ENCODE results near the gene RBM39. TPM values are rescaled to one million over a fixed set of nuclear protein-coding genes. Genes with fewer than 3 reads are reported as not detected.
"Not testable (repeated sequence)": the region's sequence is repeated elsewhere in the genome, so short reads cannot be mapped to it uniquely, and the experiment has no call there.

Gene RBM39
- total and polyA plus RNA-seq, 12 donors = 98.8 to 412 (median 124) TPM

DNA sequence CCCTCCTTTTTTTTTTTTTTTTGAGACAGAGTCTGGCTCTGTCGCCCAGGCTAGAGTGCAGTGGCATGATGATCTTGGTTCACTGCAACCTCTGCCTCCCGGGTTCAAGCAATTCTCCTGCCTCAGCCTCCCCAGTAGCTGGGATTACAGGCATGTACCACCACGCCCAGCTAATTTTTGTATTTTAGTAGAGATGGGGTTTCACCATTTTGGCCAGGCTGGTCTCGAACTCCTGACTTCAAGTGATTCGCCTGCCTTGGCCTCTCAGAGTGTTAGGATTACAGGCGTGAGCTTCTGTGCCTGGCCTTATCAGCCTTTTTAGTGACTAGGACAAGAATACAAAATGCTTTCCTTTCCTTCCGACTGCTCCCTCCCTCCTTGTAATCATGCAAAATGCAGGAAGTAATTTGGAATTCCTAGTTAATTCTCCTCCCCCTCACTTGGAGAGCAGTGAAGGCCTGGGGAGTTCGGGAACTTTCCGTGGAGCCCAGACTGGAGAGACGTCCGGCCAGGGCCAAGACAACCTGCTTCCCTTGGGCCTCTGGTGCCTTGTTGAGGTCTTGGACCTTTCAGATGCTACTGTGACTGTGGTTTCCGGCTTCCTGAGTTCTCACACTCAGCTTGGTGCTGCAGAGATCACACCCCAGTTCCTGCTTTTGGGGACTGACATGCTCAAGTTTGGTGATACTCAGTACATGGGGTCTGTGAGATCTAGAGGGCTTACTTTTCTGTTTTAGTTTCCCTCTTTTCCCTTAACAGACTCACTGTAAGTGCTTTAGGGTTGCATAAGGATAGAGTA, 25.8 kb upstream of the RBM39 start:
- H3K4me3 ChIP-seq = peak overlapping the region in 2 of 10 donors; percentile 11 to 25
- peak; percentile 64 to 85 for DNase-seq
- peaks cover 12 to 56% (median 49%) of the 10 kb centered on the region in 9 donors for H3K4me1 ChIP-seq
- 53 to 63% methylated on average over 12 of the region's 12 CpGs for WGBS, 2 donors
- H3K27me3 ChIP-seq = no peaks in the 10 kb centered on the region
- intact Hi-C loops (cut with DNase I) = loop anchor here in 2 of 10 donors (2.0 kb wide), 1 partner anchor 25 kb away; the partner anchor contains the start of gene RBM39 (in 2 of the 2)
- no peaks in the 10 kb centered on the region for H3K36me3 ChIP-seq
- H3K27ac ChIP-seq = peak overlapping the region; percentile 82 to 95 (median 92)
- H3K9me3 ChIP-seq = no peaks in the 10 kb centered on the region
- peak; percentile 8 to 72 (median 56) for ATAC-seq
- TF ChIP-seq, protein P1, sequence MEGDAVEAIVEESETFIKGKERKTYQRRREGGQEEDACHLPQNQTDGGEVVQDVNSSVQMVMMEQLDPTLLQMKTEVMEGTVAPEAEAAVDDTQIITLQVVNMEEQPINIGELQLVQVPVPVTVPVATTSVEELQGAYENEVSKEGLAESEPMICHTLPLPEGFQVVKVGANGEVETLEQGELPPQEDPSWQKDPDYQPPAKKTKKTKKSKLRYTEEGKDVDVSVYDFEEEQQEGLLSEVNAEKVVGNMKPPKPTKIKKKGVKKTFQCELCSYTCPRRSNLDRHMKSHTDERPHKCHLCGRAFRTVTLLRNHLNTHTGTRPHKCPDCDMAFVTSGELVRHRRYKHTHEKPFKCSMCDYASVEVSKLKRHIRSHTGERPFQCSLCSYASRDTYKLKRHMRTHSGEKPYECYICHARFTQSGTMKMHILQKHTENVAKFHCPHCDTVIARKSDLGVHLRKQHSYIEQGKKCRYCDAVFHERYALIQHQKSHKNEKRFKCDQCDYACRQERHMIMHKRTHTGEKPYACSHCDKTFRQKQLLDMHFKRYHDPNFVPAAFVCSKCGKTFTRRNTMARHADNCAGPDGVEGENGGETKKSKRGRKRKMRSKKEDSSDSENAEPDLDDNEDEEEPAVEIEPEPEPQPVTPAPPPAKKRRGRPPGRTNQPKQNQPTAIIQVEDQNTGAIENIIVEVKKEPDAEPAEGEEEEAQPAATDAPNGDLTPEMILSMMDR (IDR thresholded peaks at IDR 0.05) = no peak

DNA sequence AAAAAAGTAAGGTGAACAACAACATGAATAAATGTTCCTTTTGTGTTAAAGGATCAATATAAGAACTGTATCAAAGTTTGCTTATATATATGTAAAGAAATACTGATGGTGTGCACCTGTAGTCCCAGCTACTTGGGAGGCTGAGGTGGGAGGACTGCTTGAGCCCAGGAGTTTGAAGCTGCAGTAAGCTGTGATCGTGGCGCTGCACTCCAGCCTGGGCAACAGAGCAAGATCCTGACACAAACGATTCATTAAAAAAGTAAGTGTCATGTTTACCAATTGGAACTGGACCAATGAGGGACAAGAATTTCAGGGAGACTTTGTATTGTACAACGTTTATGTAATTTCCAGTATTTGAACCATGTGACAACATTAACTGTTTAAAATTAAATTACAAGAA, 24.8 kb upstream of the RBM39 start:
- no peaks in the 10 kb centered on the region for H3K9me3 ChIP-seq
- H3K4me1 ChIP-seq = peaks cover 10 to 50% (median 41%) of the 10 kb centered on the region in 9 donors
- WGBS, 2 donors = 86 to 88% methylated on average over 4 of the region's 4 CpGs
- DNase-seq = no peak
- TF ChIP-seq, protein P1 (IDR thresholded peaks at IDR 0.05) = no peak
- H3K4me3 ChIP-seq = no peak overlapping the region
- H3K27me3 ChIP-seq = no peaks in the 10 kb centered on the region
- ATAC-seq = no peak
- intact Hi-C loops (cut with DNase I) = no loop called here
- no peaks in the 10 kb centered on the region for H3K36me3 ChIP-seq
- peak overlapping the region in 5 of 10 donors; percentile 85 to 95 (median 94) for H3K27ac ChIP-seq

DNA sequence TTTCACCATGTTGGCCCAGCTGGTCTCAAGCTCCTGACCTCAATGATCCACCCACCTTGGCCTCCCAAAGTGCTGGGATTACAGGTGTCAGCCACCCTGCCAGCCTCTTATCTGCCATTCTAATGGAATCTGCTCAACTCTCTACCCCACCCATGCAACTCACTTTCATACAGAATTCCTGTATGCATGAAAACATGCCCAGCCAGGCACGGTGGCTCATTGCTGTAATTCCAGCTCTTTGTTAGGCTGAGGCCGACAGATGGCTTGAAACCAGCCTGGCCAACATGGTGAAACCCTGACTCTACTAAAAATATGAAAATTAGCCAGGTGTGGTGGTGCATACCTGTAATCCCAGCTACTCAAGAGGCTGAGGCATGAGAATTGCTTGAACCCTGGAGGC, 22.9 kb upstream of the RBM39 start:
- H3K4me3 ChIP-seq; H3K27ac ChIP-seq; intact Hi-C loops (cut with DNase I); DNase-seq; H3K27me3 ChIP-seq; ATAC-seq; H3K36me3 ChIP-seq; H3K9me3 ChIP-seq: not testable (repeated sequence)
- peaks cover 8 to 34% (median 29%) of the 10 kb centered on the region in 9 donors for H3K4me1 ChIP-seq
- WGBS, 2 donors = 89 to 90% methylated on average over 2 of the region's 2 CpGs

DNA sequence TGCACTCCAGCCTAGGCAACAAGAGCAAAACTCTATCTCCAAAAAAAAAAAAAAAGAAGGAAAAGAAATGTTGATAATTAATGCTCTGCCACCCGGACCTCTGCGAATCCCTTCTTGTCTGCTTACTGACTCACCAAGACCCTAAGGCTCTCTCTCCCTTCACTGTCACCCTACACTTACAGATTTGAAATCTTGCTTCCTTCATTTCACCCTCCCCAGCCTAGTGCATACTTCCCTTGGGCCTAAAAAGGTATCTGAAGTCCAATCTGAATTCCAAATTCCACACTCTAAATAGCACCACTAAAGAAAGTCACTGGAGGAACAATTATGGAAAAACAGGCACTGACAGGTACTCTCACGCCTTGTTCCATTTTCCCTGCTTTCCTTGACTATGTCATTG, 20.4 kb upstream of the RBM39 start:
- no peak overlapping the region for H3K4me3 ChIP-seq
- intact Hi-C loops (cut with DNase I) = no loop called here
- H3K27me3 ChIP-seq = no peaks in the 10 kb centered on the region
- ATAC-seq (no peak), DNase-seq (no peak)
- H3K4me1 ChIP-seq = peaks cover 0 to 9% (median 5%) of the 10 kb centered on the region in 9 donors
- 80 to 85% methylated on average over 3 of the region's 3 CpGs for WGBS, 2 donors
- no peak overlapping the region for H3K27ac ChIP-seq
- no peaks in the 10 kb centered on the region for H3K36me3 ChIP-seq
- TF ChIP-seq, protein P1 (IDR thresholded peaks at IDR 0.05) = no peak
- H3K9me3 ChIP-seq = no peaks in the 10 kb centered on the region

DNA sequence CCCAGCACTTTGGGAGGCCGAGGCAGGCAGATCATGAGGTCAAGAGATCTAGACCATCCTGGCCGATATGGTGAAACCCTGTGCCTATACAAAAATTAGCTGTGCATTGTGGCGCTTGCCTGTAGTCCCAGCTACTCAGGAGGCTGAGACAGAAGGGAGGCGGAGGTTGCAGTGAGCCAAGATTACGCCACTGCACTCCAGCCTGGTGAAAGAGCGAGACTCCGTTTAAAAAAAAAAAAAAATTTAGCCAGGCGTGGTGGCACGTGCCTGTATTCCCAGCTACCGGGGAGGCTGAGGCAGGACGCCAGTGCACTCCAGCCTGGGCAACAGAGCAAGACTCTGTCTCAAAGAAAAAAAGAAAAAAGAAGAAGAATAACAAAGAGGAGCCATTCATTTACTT, 19.5 kb upstream of the RBM39 start:
- DNase-seq; H3K36me3 ChIP-seq; H3K9me3 ChIP-seq; H3K4me3 ChIP-seq; H3K4me1 ChIP-seq; H3K27ac ChIP-seq; H3K27me3 ChIP-seq; ATAC-seq; intact Hi-C loops (cut with DNase I): not testable (repeated sequence)
- WGBS, 2 donors = 94 to 96% methylated on average over 11 of the region's 11 CpGs
